ENCODE results near the gene PKD1L1.
A peak's percentile ranks its signal among the peaks of the same experiment; 100 is the strongest.

The PKD1L1 gene

DNA sequence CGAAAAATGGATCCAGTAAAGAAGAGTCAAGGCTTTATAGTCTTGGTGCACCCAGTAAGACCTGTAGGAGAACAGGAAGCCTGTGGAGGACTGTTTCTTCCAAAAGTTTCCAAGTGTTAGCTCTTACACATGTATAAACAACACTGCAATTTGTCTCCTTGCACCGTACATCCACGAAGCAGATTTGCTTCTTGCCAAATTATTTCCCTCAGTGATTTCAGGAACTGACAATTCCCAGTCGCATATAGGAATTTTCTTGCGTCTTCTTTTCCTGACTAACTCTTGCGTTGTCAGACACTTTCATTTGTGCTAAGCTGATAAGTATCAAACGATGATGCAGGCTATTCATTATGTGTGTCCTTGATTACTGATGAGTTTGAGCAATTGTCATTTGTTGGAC is 182.1 kb downstream of the PKD1L1 start:
- no peak overlapping the region for H3K27ac ChIP-seq (ENCODE audit: poor library complexity, severe bottlenecking)

GRCh38 chr7:47765373-47765979 is 182.8 kb downstream of the PKD1L1 start:
- Histone ChIP-seq H3K4me3 (ENCODE audit: severe bottlenecking) (no peak overlapping the region), H3K27me3 (ENCODE audit: insufficient read depth, poor library complexity, severe bottlenecking) (no peaks in the 10 kb centered on the region), H3K36me3 (ENCODE audit: low read depth) (no peaks in the 10 kb centered on the region), H3K4me1 (ENCODE audit: insufficient read depth, poor library complexity, severe bottlenecking) (peaks cover 20% of the 10 kb centered on the region), H3K27ac (ENCODE audit: poor library complexity, severe bottlenecking) (no peak overlapping the region), H3K9me3 (ENCODE audit: severe bottlenecking) (no peaks in the 10 kb centered on the region)
- ATAC-seq (ENCODE audit: low read depth) (no peak), DNase-seq (ENCODE audit: low spot score) (no peak)
- TF ChIP-seq, protein P1, sequence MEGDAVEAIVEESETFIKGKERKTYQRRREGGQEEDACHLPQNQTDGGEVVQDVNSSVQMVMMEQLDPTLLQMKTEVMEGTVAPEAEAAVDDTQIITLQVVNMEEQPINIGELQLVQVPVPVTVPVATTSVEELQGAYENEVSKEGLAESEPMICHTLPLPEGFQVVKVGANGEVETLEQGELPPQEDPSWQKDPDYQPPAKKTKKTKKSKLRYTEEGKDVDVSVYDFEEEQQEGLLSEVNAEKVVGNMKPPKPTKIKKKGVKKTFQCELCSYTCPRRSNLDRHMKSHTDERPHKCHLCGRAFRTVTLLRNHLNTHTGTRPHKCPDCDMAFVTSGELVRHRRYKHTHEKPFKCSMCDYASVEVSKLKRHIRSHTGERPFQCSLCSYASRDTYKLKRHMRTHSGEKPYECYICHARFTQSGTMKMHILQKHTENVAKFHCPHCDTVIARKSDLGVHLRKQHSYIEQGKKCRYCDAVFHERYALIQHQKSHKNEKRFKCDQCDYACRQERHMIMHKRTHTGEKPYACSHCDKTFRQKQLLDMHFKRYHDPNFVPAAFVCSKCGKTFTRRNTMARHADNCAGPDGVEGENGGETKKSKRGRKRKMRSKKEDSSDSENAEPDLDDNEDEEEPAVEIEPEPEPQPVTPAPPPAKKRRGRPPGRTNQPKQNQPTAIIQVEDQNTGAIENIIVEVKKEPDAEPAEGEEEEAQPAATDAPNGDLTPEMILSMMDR (IDR thresholded peaks at IDR 0.05; ENCODE audit: poor library complexity, severe bottlenecking) = no peak

More for the DNA sequence above, 182.1 kb downstream of the PKD1L1 start:
- H3K27me3 ChIP-seq (ENCODE audit: insufficient read depth, poor library complexity, severe bottlenecking) = no peaks in the 10 kb centered on the region
- H3K9me3 ChIP-seq (ENCODE audit: severe bottlenecking) = no peaks in the 10 kb centered on the region
- ATAC-seq (ENCODE audit: low read depth) (no peak), DNase-seq (ENCODE audit: low spot score) (no peak)
- TF ChIP-seq, protein P1 (IDR thresholded peaks at IDR 0.05; ENCODE audit: poor library complexity, severe bottlenecking) = no peak
- no peaks in the 10 kb centered on the region for H3K36me3 ChIP-seq (ENCODE audit: low read depth)
- peaks cover 20% of the 10 kb centered on the region for H3K4me1 ChIP-seq (ENCODE audit: insufficient read depth, poor library complexity, severe bottlenecking)
- no peak overlapping the region for H3K4me3 ChIP-seq (ENCODE audit: severe bottlenecking)

GRCh38 chr7:47764746-47765145 is 183.5 kb downstream of the PKD1L1 start:
- Histone ChIP-seq H3K27me3 (ENCODE audit: insufficient read depth, poor library complexity, severe bottlenecking) (no peaks in the 10 kb centered on the region), H3K4me3 (ENCODE audit: severe bottlenecking) (no peak overlapping the region), H3K27ac (ENCODE audit: poor library complexity, severe bottlenecking) (no peak overlapping the region), H3K9me3 (ENCODE audit: severe bottlenecking) (no peaks in the 10 kb centered on the region), H3K4me1 (ENCODE audit: insufficient read depth, poor library complexity, severe bottlenecking) (peaks cover 20% of the 10 kb centered on the region), H3K36me3 (ENCODE audit: low read depth) (no peaks in the 10 kb centered on the region)
- ATAC-seq (ENCODE audit: low read depth) = no peak
- DNase-seq (ENCODE audit: low spot score) = no peak
- TF ChIP-seq, protein P1 (IDR thresholded peaks at IDR 0.05; ENCODE audit: poor library complexity, severe bottlenecking) = no peak

- ATAC-seq (ENCODE audit: low read depth) = peak; percentile 93
- Histone ChIP-seq H3K36me3 (ENCODE audit: low read depth) (no peaks in the 10 kb centered on the region), H3K4me3 (ENCODE audit: severe bottlenecking) (no peak overlapping the region), H3K9me3 (ENCODE audit: severe bottlenecking) (no peaks in the 10 kb centered on the region), H3K27ac (ENCODE audit: poor library complexity, severe bottlenecking) (peak overlapping the region; percentile 71), H3K4me1 (ENCODE audit: insufficient read depth, poor library complexity, severe bottlenecking) (peaks cover 26% of the 10 kb centered on the region), H3K27me3 (ENCODE audit: insufficient read depth, poor library complexity, severe bottlenecking) (no peaks in the 10 kb centered on the region)
- no peak for DNase-seq (ENCODE audit: low spot score)
- TF ChIP-seq, protein P1 (IDR thresholded peaks at IDR 0.05; ENCODE audit: poor library complexity, severe bottlenecking) = no peak
These were observed 184.9 kb downstream of the PKD1L1 start for GRCh38 chr7:47763063-47763974.

GRCh38 chr7:47762746-47763062 is 185.6 kb downstream of the PKD1L1 start:
- Histone ChIP-seq H3K4me3 (ENCODE audit: severe bottlenecking) (no peak overlapping the region), H3K4me1 (ENCODE audit: insufficient read depth, poor library complexity, severe bottlenecking) (peaks cover 32% of the 10 kb centered on the region), H3K9me3 (ENCODE audit: severe bottlenecking) (no peaks in the 10 kb centered on the region), H3K27ac (ENCODE audit: poor library complexity, severe bottlenecking) (peak overlapping the region; percentile 71), H3K27me3 (ENCODE audit: insufficient read depth, poor library complexity, severe bottlenecking) (no peaks in the 10 kb centered on the region), H3K36me3 (ENCODE audit: low read depth) (no peaks in the 10 kb centered on the region)
- DNase-seq (ENCODE audit: low spot score) = no peak
- no peak for ATAC-seq (ENCODE audit: low read depth)
- TF ChIP-seq, protein P1 (IDR thresholded peaks at IDR 0.05; ENCODE audit: poor library complexity, severe bottlenecking) = no peak
